ENCODE results near the gene ARSA. TPM values are rescaled to one million over a fixed set of nuclear protein-coding genes. Genes with fewer than 3 reads are reported as not detected.

The ARSA gene
- total RNA-seq, 1 experiment from 2014 or later: 10.3 TPM

DNA sequence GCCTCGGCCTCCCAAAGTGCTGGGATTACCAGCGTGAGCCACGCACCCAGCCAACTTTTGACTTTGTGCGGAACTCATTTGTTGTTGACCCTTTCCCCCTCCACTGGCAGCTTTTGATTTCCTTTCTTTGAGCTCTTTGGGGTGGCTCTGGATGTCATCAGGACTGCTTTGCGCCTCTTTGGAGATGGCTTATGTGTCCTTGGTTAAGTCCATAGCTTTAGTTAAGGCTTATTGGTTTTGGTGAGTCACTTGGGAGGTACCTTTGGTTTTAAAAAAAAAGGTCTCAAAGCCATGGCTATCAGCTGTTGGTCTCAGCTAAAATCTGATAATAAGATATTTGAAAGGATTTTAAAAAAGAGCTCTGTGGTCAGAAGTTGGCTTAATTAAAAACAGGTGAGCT lies 5.1 kb upstream of the ARSA start:
- Histone ChIP-seq H4K5ac (ENCODE audit: insufficient read length, low read depth, low read length) (no peak overlapping the region), H3K79me1 (ENCODE audit: insufficient read depth, low read depth, low read length, poor library complexity, severe bottlenecking) (no peaks in the 10 kb centered on the region), H2BK5ac (ENCODE audit: insufficient read length, low read length) (no peak overlapping the region), H3K9me3 (ENCODE audit: control insufficient read depth, low read depth, low read length) (no peaks in the 10 kb centered on the region), H3K4me2 (ENCODE audit: insufficient read depth, insufficient read length, low read length) (no peak overlapping the region), H3K23ac (ENCODE audit: insufficient read length, low read depth, low read length) (no peak overlapping the region), H2AFZ (ENCODE audit: low read length) (no peak overlapping the region), H3T11ph (ENCODE audit: low read length) (no peak overlapping the region), H3K4me1 (ENCODE audit: insufficient read depth, low read length) (peaks cover 5% of the 10 kb centered on the region; the same call in 1 of the 2 replicates), H3K4ac (ENCODE audit: low read depth, low read length) (no peak overlapping the region), H4K8ac (replicated peaks; ENCODE audit: insufficient read length, low read depth, low read length) (no peak overlapping the region), H3K14ac (ENCODE audit: insufficient read depth, low read length) (no peak overlapping the region), H3K79me2 (ENCODE audit: insufficient read depth, low read length) (no peaks in the 10 kb centered on the region), H2BK12ac (ENCODE audit: insufficient read length, low read depth, low read length) (no peak overlapping the region), H2AK5ac (ENCODE audit: insufficient read length, low read length) (no peak overlapping the region), H3K9ac (ENCODE audit: extremely low read depth, insufficient read length, low read length) (no peak overlapping the region), H3K27ac (ENCODE audit: insufficient read length, low read depth, low read length) (no peak overlapping the region), H2BK20ac (ENCODE audit: low read depth, low read length, poor library complexity, severe bottlenecking) (no peak overlapping the region), H3K18ac (ENCODE audit: insufficient read length, low read depth, low read length) (no peak overlapping the region), H3K23me2 (ENCODE audit: insufficient read length, low read depth, low read length, poor library complexity, severe bottlenecking) (peaks cover 5% of the 10 kb centered on the region), H2BK15ac (ENCODE audit: low read depth, low read length) (no peak overlapping the region), H2BK120ac (ENCODE audit: low read depth, low read length, poor library complexity, severe bottlenecking) (no peak overlapping the region), H3K56ac (ENCODE audit: insufficient read length, low read depth, low read length) (no peak overlapping the region), H4K20me1 (ENCODE audit: control insufficient read depth, insufficient read depth, insufficient read length) (peaks cover 2% of the 10 kb centered on the region), H3K27me3 (ENCODE audit: insufficient read depth, low read length) (peaks cover 4% of the 10 kb centered on the region; the same call in 1 of the 2 replicates), H4K91ac (ENCODE audit: insufficient read length, low read depth, low read length) (no peak overlapping the region)
- DNase-seq: no peak
- no peaks in the 10 kb centered on the region for H3K9me3 Mint-ChIP-seq
- peaks cover 11 to 12% of the 10 kb centered on the region in 2 experiments for H3K4me1 Mint-ChIP-seq
- no peak overlapping the region for H3K27ac Mint-ChIP-seq
- no CpG with 5 or more reads among the region's 5 CpGs for WGBS (ENCODE audit: extremely low coverage, insufficient read length, low lambda C conversion rate)
- peaks cover 34% of the 10 kb centered on the region for H3K27me3 Mint-ChIP-seq (ENCODE audit: low read depth)
- TF ChIP-seq, protein P1, sequence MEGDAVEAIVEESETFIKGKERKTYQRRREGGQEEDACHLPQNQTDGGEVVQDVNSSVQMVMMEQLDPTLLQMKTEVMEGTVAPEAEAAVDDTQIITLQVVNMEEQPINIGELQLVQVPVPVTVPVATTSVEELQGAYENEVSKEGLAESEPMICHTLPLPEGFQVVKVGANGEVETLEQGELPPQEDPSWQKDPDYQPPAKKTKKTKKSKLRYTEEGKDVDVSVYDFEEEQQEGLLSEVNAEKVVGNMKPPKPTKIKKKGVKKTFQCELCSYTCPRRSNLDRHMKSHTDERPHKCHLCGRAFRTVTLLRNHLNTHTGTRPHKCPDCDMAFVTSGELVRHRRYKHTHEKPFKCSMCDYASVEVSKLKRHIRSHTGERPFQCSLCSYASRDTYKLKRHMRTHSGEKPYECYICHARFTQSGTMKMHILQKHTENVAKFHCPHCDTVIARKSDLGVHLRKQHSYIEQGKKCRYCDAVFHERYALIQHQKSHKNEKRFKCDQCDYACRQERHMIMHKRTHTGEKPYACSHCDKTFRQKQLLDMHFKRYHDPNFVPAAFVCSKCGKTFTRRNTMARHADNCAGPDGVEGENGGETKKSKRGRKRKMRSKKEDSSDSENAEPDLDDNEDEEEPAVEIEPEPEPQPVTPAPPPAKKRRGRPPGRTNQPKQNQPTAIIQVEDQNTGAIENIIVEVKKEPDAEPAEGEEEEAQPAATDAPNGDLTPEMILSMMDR (conservative IDR thresholded peaks at IDR 0.05): no peak
- no peak overlapping the region for H3K4me3 Mint-ChIP-seq
- no peaks in the 10 kb centered on the region; a peak in 1 of 7 replicates for H3K36me3 Mint-ChIP-seq (ENCODE audit: insufficient read depth in 1 of 3, low read depth in 3 of 3)

All from H9 (cell line).